Pons (tissue), 1 donor: ENCODE results near the gene ASB15.
"Not testable (repeated sequence)": the region's sequence is repeated elsewhere in the genome, so short reads cannot be mapped to it uniquely, and the experiment has no call there.

ENCODE experiments used
- DNase-seq: peaks from one replicate; pipeline ENCODE4 v3.0.0-alpha.2; 2016; ENCODE audit warnings: low spot score

The ASB15 gene

DNA sequence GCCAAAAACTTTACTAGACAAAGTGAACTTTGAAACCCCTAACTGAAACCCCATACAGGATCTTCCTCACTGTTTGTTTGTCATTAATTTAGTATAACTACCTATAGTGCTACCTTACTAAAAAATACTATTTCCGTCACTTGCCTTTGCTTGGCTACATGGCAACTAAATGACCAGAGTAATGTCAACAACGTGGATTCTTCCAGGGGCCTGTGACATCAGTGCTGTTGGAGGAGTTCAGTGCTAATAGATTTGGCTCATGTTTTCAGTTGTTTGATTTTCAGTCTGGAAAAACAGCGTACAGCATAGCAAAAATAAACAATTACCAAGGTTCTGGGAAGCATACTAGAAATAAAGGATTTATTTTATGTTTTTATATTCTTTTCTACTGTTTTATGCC is 3.0 kb upstream of the ASB15 start:
- no peak for DNase-seq

- DNase-seq, result no peak
Measured at GRCh38 chr7:123599766-123600165, 1.9 kb upstream of the ASB15 start.

DNA sequence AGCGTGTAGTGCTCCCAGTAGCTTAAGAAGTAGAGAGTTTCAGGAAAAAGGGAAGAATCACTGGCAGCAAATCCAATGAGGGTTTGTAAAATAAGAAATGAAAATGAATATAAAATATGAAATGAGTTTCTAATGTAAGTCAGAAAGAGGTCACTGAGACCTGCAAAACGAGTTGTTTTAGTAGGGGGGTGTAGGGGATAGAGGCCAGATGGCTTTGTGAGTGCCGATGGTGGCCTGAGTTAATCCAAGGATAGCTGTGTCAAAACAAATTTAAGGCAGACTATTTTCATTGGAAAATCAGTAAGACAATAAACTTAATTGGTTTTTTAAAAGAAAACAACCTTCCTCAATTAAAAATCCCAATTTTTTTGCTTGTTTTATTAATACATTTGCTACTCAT is 745 bp upstream of the ASB15 start:
- no peak for DNase-seq

- DNase-seq, result no peak
Measured at GRCh38 chr7:123602648-123603047, 1.0 kb downstream of the ASB15 start.

DNA sequence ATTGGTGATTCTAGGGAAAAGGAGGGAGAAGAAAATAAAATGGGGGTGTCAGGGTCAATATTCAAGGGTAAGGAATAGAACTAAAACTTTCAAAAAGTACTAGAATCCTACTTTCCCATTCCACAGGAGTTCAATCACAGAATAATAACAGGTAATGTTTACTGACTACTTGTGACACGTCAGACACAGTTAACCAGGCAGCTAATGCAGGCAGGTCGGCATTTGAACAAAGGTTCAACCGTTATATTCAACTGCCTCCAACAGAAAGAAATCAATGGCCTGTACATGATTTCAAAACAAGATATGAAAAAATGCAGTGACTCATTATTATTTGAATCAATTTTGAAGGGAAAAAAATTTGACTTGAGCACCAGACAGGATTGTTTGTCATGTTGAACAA is 3.1 kb downstream of the ASB15 start:
- DNase-seq, result no peak

- no peak for DNase-seq
Measured at GRCh38 chr7:123607423-123607975, 5.9 kb downstream of the ASB15 start.

DNA sequence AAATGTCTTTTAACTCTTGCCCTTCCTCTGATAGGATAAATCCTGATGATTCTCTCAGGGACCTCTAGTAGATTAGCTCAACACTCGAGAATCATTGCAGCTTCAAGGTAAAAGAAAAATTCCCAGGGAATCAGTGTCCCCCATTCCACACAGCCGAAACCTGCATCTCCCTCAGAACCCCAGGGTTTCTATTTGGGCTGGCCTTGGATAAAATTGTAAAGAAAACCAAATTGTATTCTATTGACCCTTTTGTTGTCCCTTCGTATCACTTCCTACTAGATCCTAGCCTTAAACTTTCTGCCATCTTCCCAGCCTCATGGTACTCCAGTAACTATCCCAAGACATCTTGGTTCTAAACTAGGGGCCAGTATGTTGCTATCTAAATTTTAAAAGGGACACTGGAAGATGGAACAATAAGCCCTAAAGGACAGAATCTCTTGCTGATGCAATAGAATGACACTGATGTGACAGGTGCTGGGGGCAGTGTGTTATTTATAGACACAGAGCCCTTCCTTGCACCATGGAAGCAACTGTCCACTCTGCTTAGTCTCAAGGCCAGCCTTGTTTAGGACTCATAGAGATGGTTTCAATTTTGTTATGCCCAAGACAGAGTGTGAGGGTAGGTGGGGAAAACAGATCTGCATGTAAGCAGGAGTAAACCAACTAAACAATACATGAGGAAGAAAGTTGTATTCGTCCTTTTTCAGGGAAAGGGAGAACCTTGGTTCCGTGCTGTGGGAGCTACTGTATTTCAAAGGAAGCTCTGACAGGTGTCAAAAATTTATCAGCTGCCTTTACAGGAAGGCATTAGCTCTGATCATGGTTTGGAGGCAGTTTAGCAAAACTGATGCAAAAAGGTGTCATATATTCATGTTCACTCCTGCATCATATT is 7.6 kb downstream of the ASB15 start:
- DNase-seq, result no peak

- no peak for DNase-seq
Measured at GRCh38 chr7:123609883-123610239, 8.2 kb downstream of the ASB15 start.

- no peak for DNase-seq
Measured at GRCh38 chr7:123612024-123612423, 10.4 kb downstream of the ASB15 start.

- no peak for DNase-seq
Measured at GRCh38 chr7:123615344-123615743, 13.7 kb downstream of the ASB15 start.

- DNase-seq, result no peak
Measured at GRCh38 chr7:123616223-123616622, 14.6 kb downstream of the ASB15 start.

DNA sequence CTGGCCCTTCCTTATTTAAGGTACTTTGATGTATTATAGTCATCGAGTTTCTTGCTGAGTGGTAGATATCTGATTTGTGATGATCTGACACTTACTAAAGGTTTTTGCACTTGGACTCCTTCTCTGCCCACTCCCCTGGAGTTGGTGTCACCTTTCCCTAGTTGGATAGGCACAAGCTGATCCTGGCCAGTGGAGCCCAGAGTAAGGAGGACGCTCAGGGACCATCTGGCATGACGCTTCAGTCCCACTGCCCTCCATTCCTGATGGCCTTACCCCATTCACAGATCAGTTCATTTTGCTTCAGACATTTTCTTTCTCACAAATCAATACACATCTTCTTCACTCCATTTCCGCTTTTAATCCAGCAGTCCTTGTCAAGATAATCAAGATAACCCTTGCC is 20.1 kb downstream of the ASB15 start:
- no peak for DNase-seq

GRCh38 chr7:123622660-123623386 is 21.2 kb downstream of the ASB15 start:
- DNase-seq, result no peak

- no peak for DNase-seq
Measured at GRCh38 chr7:123624527-123625183, 23.0 kb downstream of the ASB15 start.

DNA sequence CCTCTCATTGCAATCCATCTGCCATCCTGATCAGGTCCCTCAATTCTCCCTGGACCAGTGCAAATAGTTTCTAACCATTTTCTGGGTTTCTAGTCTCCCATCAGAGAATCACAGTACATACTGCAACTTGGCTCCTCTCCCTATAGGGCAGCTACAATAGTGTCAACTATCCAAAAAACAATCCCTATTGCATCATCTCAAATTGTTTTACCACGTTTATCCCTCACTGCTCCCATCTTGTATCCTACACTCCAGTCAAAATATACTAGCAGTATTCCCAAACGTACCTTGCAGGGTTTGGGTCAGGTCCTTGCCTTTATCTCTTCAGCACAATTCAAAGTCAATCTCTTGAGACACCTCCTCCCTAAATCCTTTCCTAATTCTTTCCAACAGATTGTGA is 23.6 kb downstream of the ASB15 start:
- no peak for DNase-seq

DNA sequence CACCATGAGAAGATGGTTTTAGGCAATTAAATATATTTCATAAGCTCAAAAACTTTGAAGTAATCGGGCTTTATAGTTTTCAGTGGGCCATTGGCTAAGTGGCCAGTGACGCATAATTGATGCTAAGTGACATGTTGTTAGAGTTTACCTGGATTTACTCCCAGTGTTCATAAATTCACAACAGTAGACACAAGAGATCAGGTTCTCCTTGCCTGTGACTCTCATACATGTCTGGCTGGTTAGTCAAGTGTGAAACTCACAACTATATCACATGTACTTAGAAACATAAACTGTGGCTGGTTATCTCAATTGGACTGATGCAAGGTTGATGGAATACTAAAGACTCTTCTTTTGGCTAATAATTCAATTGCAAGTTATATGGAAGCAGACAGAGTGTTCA is 26.2 kb downstream of the ASB15 start:
- no peak for DNase-seq

DNA sequence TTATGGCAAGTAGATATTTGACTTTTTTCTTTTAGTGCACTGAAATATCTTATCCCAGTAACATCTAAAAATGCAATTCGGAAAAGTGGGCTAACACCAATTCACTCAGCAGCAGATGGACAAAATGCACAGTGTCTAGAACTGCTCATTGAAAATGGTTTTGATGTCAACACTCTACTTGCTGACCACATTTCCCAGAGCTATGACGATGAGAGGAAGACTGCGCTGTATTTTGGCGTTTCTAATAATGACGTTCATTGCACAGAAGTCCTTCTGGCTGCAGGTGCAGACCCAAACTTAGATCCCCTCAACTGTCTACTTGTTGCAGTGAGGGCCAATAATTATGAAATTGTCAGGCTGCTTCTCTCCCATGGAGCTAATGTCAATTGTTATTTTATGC is 27.2 kb downstream of the ASB15 start:
- no peak for DNase-seq

DNA sequence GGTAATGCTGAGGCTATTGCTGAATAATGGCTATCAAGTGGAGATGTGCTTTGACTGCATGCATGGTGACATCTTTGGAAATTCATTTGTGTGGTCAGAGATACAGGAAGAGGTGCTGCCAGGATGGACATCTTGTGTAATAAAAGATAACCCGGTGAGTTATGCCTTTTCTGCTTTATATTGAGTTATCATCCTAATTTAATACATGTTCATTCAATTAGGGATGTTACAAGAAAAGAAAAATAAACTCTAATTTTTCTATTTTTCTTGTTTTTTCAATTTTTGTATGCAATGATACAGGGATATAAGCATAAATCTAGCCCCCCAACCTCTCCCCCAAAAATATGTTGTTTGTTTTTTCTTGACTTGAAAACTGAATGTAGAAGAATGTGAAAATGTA is 27.7 kb downstream of the ASB15 start:
- no peak for DNase-seq

- no peak for DNase-seq
Measured at GRCh38 chr7:123632808-123633207, 31.2 kb downstream of the ASB15 start.

GRCh38 chr7:123633553-123633952 is 31.9 kb downstream of the ASB15 start:
- DNase-seq, result no peak

- not testable (repeated sequence) for DNase-seq
Measured at GRCh38 chr7:123634011-123634573, 32.5 kb downstream of the ASB15 start.
